Suppressor macrophage treated with lipopolysaccharide for 4 hours (primary cell): ENCODE measurements around the gene TBX21.

Source experiments
- DNase-seq: peaks from one replicate; pipeline ENCODE4 v3.0.0-alpha.2; 2020

TBX21 gene

DNA sequence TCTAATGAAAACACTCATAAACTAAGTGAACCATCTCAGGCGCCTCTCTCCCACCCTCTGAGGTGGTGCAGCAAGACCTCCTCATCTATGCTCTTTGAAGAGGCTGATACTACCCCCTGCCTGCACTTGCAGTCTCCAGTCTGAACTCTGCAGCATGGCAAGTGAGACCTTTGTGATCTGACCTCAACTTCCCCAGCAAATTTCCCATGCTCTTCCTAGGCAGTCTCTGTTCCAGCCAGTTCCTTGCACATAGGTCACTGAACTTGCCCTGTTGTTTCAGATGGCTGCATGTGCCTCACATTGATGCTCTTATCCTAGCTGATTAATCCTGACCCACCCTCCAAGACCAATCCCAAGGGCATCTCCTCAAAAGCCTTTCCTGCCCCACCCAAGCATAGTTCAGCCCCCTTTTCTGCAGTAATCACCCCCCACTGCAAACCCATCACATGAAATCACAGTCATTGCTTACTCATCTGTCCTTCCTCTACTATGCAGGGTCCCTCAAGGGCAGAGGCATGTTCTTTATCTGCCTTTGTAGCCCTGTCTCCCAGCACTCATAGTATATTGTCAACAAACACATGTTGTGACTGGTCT, 42.0 kb downstream of the TBX21 start:
- peak; percentile 39 for DNase-seq

DNA sequence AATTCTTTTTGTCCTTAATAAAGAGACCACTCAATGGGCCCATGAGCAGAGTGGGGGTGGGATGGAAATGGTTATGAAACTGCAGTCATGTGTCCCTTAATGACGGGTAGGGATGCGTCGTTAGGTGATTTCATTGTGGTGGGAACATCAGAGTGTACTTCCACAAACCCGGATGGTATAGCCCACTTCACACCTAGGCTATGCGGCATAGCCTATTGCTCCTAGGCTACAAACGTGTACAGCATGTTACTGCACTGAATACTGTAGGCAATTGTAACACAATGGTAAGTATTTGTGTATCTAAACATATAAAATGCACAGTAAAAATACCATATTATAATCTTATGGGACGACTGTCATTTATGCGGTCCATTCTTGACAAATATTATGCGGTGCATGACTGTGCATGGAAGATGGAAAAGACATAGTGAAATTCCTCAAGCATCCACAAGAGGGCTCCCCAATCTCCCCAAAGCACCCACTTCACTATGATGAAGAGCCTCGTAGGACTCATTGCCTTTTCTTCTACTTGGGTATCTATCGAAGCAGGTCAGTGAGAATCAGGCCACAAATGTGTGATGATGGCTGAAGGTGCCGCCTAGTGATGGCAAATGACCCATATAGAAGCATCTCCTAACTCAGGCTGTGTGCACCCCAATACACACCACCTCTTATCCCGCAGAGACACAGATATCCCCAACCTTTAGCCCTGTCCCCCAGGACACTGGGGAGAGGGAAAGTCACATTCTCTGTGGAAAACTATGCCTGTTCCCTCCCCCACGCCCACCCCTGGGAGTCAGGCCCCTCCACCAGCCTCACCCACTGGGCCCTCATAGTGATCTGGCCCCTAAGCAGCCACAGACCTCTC, 43.5 kb downstream of the TBX21 start:
- DNase-seq: peak; percentile 57

GRCh38 chr17:47778184-47778635, 45.2 kb downstream of the TBX21 start:
- no peak for DNase-seq

GRCh38 chr17:47781397-47781796, 48.4 kb downstream of the TBX21 start:
- no peak for DNase-seq

DNA sequence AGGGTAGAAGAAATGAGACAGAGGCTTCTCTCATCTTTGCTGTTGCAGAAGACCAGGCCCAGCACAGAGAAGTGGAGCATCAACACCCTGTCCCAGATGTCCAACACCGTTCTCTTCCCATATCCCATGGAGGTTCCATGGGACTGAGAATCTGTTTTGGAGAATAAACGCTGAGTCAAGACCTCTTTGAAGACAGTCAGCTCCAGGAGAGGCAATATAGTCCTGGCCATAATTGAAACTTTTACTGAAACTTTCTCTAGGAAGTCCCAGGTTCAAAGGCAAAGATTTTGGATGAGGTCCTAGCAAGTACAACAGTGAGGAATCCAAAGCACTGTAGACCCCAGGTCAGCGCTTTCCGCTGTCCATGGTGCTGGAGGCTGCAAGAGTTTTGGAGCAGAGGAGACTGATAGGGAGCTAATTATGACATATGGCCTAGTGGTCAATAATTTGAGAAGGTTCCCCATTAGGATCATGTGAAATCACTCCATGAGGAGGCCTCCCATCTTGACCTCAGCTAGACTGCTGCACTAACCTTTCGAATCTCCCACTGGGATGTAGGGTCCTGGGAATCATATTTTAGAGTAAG, 52.6 kb downstream of the TBX21 start:
- DNase-seq: peak; percentile 13

DNA sequence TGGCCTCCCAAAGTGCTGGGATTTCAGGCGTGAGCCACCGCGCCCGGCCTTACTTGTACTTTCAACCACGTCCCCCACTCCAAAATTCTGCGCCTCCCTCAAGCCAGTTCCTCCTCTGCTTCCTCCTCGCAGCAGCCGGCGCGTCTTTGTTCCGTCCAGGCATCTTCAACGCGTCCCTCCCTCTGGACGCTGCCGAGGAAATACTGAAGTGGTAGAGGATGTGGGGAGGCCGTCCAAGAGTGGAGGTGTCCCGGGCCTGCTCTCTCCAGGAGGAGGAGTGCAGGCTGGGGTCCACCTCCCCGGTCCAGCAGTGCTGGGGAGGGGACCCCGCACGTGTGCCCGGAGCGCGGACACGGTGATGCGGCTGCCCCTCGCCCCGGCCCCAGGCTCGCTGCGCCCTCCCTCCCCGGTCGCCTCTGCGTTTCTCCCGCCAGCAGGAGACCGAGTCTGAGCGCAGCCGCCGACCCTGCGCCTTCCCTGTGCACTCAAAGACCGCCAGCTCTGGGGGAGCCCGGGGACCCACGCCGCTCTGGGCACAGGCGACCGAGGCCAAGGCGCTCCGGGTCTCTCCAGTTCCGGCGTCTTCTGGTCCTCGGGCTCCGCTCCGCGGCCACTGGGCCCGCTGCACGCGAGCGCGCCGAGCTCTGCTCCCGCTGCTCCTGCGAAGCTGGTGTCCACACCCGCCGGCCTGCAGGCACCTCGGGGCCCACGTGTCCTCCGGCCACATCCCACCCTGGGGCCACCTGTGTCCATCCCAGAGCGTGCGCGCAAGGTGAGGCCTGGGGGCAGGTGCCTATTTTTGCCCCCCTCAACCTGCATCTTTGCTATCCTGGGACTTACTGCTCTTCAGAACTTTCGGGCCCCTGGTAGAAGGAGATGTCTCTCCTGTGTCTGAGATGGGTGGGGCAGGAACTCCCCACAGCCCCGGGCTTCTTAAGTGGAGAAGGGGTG, 56.9 kb downstream of the TBX21 start:
- DNase-seq: peak; percentile 75

GRCh38 chr17:47791025-47791424, 58.0 kb downstream of the TBX21 start:
- DNase-seq: no peak

DNA sequence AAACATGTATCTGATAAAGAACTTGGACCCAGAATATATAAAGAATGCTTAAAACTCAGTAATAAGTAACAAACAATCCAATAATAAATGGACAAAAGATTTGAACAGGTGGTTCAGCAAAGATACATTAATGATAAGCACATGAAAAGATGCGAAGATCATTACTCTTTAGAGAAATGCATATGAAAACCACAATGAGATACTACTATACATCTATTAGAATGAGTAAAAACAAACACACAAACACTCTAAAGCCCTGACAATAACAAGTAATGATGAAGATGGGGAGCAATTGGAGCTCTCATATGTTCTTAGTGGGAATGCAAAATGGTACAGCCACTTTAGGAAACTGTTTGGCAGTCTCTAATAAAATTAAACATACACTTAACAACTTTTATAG, 59.4 kb downstream of the TBX21 start:
- DNase-seq: no peak

GRCh38 chr17:47792979-47793378, 59.9 kb downstream of the TBX21 start:
- DNase-seq: no peak
